EL (cell line): ENCODE results near the gene DNMT3L.
"Not testable (repeated sequence)": the region's sequence is repeated elsewhere in the genome, so short reads cannot be mapped to it uniquely, and the experiment has no call there.

Source experiments
- DNase-seq: peaks from one replicate; pipeline ENCODE4 v3.0.0-alpha.2; 2016

Gene DNMT3L

DNA sequence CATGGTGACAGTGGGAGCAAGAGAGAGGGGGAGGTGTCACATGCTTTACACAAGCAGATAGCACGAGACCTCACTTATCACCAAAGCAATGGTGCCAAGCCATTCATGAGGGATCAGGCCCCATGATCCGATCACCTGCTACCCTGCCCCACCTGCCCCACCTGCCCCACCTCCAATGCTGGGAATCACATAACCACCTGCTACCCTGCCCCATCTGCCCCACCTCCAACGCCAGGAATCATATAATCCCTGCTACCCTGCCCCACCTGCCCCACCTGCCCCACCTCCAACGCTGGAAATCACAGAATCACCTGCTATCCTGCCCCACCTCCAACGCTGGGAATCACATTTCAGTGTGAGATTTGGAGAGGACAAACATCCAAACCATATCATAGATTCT is 13.3 kb upstream of the DNMT3L start:
- DNase-seq: no peak

DNA sequence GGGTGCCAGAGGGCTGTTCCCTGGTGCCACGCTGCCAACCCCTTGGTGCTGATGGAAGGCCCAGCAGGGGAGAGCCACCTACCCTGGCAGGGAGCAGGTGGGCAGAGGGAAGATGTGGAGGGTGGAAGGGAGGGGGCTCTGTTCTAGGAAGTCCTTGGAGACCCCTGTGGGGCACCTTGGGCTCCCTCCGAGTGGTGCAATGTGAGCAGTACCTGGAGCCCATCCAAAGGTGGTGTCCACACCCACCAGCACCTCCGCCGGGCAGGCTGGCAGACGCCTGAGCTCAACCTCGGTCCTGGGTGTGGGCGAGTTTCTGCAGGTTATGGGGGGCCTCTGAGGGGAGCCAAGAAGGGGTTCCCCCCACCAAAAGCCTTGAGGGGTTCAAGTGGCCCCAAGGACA is 11.3 kb upstream of the DNMT3L start:
- DNase-seq: no peak

DNA sequence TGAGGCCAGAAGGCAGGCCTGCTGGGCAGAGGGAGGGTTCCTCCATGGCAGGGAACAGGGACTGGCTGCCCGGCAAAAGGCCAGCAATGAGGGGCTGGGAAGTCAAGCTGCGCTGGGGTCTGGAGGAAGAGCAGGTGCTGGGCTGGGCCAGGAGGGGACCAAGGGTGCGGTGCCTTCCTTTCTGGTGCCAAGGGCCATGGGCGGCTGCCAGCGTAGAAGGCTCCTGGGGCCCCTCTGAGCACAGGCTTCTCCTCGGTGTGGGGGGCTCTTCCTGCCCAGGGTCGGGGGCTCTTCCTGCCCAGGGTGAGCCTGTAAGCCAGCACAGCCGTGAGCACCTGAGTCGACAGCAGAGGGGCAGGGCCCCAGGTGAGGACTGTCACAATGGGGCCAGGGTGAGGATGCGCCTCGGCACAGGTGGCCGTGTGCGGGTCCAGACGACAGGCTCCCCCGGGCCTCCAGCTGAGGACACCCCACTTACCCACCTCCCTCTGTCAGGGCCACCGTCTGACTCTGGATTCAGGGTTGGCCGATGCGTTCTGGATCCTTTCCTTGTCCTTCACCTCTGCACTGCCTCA is 10.7 kb upstream of the DNMT3L start:
- DNase-seq: no peak

- DNase-seq: no peak
These were observed 10.0 kb upstream of the DNMT3L start for GRCh38 chr21:44271558-44272283.

GRCh38 chr21:44269090-44269489 is 7.4 kb upstream of the DNMT3L start:
- no peak for DNase-seq

DNA sequence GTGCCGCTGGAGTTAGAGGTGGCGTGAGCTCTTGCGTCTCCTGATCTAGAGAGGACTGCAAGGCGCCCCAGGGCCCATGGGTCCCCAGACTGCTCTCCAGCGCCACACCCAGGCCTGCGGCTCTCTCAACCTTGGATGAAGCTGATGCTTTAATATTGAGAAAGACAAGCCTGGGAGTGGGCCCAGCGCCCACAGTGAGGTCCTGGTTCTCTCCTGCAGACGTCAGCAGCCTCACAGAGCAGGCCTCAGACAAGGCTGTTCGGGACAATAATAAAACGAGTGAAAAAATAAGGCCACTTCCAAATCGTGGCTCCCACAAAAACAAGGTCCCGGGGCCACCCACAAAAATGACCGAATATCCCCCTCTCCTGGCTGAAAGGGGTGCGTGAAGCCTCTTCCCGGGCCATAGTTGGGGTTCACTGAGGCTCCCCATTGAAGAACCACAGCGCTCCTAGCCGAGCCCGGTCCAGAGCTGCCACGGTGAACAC is 6.0 kb upstream of the DNMT3L start:
- DNase-seq: no peak

DNA sequence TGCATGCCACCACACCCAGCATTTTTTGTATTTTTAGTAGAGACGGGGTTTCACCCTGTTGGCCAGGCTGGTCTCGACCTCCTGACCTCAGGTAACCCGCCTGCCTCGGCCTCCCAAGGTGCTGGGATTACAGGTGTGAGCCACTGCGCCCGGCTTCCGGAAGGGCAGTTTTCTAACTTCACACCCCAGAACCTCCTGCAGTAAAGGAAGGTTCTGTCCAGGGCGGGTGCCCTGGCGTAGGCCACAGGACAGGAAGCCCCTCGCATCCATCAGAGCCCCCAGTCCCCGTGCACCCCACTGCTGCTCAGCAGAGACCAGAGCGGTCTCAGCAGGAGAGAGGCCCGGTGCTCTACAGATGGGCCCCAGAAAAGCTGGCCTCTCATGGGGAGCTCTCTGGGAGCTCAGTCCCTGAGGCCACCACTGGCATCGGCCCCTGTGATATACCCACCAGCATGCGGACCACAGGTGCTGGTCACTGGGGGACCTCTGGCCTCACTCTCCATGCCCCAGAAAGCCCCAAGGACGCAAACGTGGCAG is 4.1 kb upstream of the DNMT3L start:
- no peak for DNase-seq

DNA sequence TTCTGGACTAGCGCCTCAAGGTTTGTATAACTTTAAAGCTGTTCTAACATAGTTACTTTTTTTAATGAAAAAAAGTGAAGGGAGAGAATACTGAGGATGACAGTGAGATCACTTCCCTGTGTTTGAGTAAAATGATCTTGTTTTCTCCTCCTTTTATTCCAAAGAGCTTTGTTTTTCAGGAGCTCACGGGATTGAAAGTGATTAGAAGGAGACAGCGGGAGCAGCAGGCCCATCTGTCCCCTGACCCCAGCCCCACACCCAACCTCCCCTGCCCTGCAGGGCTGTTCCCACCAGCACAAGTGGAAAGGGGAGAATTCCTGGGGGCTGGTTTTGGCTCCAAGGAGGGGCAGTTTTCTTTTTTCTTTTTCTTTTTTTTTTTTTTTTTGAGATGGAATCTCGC is 2.1 kb upstream of the DNMT3L start:
- DNase-seq: no peak

GRCh38 chr21:44263221-44263760 is 1.6 kb upstream of the DNMT3L start:
- no peak for DNase-seq

GRCh38 chr21:44262338-44263056 is 800 bp upstream of the DNMT3L start:
- no peak for DNase-seq

- no peak for DNase-seq
These were observed 686 bp downstream of the DNMT3L start for GRCh38 chr21:44260791-44261631.

- no peak for DNase-seq
These were observed 1.6 kb downstream of the DNMT3L start for GRCh38 chr21:44260066-44260465.

GRCh38 chr21:44259082-44259705 is 2.5 kb downstream of the DNMT3L start:
- DNase-seq: no peak

DNA sequence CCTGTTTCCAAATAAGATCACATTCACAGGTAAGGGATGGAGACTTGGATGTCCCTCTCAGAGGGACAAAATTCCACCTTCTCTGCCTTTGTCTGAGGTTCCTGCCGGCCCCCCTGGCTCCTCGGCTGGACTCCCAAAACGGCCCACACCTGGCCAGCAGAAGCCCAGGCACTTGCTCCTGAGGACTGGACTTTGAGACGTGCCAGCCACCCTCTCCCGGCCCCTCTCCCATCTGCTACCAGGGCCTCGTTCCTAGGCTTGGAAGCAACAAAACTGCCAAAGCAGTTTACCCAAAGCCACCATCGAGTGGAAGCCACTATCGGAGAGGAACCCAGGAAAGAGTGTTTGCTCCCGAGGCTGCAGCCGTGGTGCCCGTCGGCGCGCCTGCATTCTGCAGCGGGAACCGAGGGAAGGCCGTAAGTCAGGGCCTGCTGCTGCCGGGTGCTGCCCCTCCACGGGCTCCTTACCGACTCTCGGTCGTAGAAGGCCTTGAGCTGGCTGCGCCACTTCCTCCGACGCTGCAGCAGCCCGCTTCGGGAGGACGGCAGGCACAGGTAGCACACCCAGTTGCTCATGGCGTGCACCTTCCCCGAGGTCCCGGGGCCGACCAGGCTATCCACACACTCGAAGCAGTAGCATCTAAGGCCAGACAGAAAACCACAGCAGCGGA is 3.5 kb downstream of the DNMT3L start:
- DNase-seq: no peak

GRCh38 chr21:44255511-44255981 is 6.2 kb downstream of the DNMT3L start:
- DNase-seq: no peak

DNA sequence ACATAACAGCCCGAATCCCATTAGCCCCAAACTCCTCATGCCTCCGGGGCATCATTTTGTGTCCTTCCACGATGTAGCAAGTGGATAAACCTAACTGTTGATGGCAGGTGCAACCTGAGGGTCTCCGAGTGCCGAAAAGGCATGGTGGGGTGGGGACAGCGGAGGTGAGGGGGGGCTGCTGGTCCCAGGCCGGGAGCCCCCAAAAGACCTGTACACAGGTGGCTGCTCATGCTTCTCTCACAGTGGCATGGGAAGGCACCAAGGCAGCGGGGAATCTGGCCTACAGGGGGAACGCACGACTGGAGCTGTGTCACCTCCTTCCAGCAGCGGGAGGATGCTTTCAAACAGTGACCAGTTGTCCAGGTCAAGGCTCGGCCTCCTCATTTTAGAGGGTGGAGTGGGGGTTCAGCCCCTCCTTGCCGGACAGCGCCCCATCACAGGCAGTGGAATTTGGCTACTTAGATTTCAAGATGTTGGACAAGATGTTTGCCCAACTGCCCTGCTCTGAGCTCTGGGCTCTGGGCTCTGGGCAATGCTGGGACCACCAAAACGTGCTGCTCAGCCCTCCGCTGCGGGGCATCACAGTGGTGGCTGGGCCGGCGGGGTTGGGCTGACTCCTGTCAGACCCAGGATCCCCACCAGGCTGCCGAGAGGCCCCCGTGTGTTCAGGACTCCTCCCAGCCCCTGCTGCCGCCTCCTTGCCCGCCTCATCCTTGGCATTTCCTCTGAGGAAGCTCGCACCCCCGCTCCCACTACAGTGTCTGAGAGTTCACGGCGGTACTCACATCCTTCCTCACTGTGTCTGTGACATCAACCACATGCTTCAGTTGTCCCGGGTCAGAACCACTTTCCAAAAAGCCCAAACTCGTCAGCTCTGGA is 7.6 kb downstream of the DNMT3L start:
- no peak for DNase-seq

DNA sequence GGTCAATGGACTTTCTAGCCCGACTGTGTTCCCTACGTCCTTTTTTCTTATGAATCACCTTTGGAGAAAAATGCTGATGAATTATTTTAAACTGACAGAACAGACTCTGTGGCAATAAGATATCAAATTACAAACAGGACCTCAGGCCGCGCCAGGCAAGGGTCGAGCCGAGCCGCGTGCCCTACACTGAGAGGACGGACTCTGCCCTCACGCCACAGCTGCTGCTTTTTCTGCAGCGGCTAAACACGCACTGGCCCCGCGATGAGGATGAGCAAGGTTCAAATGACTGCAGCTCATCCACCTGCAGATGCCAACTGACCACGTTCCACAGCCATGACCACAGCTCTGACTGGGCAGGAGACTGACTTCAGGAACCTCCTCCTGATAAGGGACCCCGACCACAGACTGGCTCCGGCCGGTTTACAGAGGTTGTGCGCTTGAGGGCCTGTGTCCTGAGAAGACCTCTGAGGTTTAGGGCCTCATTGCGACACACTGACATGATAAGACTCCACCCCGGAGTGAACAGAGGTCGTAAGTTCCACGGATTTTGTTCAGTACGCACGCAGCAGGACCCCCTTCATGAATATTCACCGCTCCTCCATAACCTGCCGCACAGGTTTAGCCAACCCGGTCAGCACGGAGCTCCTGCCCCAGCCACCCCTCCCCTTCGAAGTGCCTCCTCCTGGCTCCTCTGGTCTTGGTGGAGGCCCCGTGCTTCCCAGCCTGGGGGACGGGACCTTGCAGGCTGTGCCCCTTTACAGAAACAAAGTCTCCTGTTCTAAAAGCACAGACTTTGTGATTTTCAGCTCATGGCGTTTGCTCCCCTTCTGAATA is 12.3 kb downstream of the DNMT3L start:
- not testable (repeated sequence) for DNase-seq

- not testable (repeated sequence) for DNase-seq
These were observed 13.8 kb downstream of the DNMT3L start for GRCh38 chr21:44247904-44248303.

DNA sequence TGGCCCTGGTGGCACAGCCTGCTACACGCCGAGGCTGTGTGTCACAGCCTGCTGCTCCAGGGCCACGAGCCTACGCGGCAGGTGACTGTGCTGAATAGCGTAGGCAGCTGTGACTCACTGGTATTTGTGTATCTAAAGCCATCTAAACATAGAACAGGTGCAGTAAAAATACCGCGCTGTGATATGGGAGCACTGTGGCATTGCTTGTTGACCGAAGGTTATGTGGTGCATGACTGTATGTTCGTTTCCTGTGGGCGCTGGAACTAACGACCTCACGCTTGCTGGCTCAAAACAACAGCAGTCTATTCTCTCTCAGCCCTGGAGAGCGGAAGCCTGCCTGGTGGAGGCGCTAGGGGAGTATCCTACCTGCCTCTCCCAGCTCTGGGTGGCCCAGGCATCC is 17.7 kb downstream of the DNMT3L start:
- DNase-seq: not testable (repeated sequence)
